HL-60 (cell line): ENCODE data around the gene CFAP46.

ENCODE experiments used
- DNase-seq, 2 experiments: peaks; one replicate each; pipeline ENCODE4 v3.0.0-alpha.2; 2010 to 2020; ENCODE audit warnings: low read depth in 1 of 2, low spot score in 1 of 2
- H3K27ac ChIP-seq: fragments of 250-450 bp; sonication (Bioruptor Pico); replicated peaks from 2 replicates; pipeline ENCODE4 v1.5.1; 2020; ENCODE audit warnings: mild to moderate bottlenecking, moderate library complexity
- H3K27me3 ChIP-seq: fragments of 250-450 bp; sonication (Bioruptor Pico); 2 replicates; pipeline ENCODE4 v1.5.1; 2021; ENCODE audit warnings: mild to moderate bottlenecking, moderate library complexity; ENCODE audit not compliant: insufficient read depth, poor library complexity, severe bottlenecking
- H3K4me3 ChIP-seq: replicated peaks from 2 replicates; pipeline ENCODE4 v1.5.1; 2011; ENCODE audit warnings: mild to moderate bottlenecking, control low read depth, low read length; ENCODE audit not compliant: insufficient read depth
- GABPA ChIP-seq: IDR thresholded peaks from 2 replicates; pipeline ENCODE4 v1.6.1; 2012; ENCODE audit warnings: low read depth
- POLR2AphosphoS5 ChIP-seq: IDR thresholded peaks from 2 replicates; pipeline ENCODE4 v1.6.1; 2012; ENCODE audit warnings: low read depth
- SPI1 ChIP-seq: IDR thresholded peaks from 2 replicates; pipeline ENCODE4 v1.6.1; 2012; ENCODE audit warnings: low read depth, mild to moderate bottlenecking, borderline replicate concordance
- TF ChIP-seq, protein P1 (sequence below): IDR thresholded peaks from 2 replicates; pipeline ENCODE4 v1.6.1; 2012; ENCODE audit warnings: low read depth; ENCODE audit not compliant: insufficient replicate concordance
- TF ChIP-seq, protein P2 (sequence below): IDR thresholded peaks from one replicate; pipeline ENCODE4 v1.5.1; 2011; ENCODE audit warnings: low read length, control low read depth, inconsistent platforms; ENCODE audit not compliant: insufficient read depth

CFAP46 gene

DNA sequence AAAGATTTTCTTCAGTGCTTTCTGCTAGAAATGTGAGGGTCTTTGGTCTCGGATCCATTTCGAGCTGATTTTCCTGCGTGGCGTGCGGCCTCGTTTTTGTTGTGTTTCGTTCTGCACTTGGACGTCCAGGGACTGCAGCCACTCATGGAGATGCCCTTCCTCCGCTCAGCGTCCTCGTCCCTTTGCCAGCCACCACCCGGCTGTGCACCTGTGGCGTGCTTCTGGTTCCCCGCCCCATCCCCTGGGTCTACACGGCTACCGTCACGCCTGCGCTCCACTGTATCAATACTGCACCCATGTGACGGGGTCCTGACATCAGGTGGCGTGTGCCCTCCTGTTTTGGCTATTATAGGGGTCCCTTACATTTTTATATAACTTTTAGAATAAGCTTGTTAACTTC lies 113.7 kb downstream of the CFAP46 start:
- H3K27ac ChIP-seq = no peak overlapping the region
- no peak for DNase-seq
- peaks cover 11% of the 10 kb centered on the region for H3K27me3 ChIP-seq
- no peak overlapping the region for H3K4me3 ChIP-seq
- TF ChIP-seq, protein P1, sequence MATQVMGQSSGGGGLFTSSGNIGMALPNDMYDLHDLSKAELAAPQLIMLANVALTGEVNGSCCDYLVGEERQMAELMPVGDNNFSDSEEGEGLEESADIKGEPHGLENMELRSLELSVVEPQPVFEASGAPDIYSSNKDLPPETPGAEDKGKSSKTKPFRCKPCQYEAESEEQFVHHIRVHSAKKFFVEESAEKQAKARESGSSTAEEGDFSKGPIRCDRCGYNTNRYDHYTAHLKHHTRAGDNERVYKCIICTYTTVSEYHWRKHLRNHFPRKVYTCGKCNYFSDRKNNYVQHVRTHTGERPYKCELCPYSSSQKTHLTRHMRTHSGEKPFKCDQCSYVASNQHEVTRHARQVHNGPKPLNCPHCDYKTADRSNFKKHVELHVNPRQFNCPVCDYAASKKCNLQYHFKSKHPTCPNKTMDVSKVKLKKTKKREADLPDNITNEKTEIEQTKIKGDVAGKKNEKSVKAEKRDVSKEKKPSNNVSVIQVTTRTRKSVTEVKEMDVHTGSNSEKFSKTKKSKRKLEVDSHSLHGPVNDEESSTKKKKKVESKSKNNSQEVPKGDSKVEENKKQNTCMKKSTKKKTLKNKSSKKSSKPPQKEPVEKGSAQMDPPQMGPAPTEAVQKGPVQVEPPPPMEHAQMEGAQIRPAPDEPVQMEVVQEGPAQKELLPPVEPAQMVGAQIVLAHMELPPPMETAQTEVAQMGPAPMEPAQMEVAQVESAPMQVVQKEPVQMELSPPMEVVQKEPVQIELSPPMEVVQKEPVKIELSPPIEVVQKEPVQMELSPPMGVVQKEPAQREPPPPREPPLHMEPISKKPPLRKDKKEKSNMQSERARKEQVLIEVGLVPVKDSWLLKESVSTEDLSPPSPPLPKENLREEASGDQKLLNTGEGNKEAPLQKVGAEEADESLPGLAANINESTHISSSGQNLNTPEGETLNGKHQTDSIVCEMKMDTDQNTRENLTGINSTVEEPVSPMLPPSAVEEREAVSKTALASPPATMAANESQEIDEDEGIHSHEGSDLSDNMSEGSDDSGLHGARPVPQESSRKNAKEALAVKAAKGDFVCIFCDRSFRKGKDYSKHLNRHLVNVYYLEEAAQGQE = no peak
- TF ChIP-seq POLR2AphosphoS5 (no peak), SPI1 (no peak)

DNA sequence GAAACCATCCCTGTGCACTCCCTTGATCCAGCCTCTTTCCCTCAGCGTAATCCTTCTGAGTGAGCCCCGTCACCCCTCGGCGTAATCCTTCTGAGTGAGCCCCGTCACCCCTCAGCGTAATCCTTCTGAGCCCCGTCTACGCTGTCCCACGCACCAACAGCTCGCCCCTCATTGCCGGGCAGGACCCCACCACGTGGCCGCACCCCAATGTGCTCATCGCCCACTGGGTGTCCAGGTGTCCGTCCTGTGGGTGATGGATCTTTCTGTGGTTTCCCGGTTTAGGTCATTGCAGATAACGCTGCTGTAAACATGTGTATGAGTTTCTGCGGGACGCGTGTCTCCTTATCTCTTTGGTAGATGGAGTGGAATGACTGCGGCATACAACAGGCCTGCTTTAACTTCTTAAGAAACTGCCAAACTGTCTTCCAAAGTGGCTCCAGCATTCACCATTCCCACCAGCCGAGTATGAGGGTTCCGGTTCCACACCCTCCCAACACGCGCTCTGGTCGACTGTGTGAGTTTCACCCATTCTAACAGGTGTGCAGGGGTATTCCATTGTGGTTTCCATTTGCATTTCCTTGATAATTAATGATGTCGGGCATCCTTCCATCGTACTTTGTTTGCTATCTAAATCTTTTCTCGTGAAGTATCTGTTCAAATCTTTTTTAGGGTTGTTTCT lies 114.4 kb downstream of the CFAP46 start:
- no peak overlapping the region for H3K27ac ChIP-seq
- no peak for DNase-seq
- H3K4me3 ChIP-seq = no peak overlapping the region
- peaks cover 11% of the 10 kb centered on the region for H3K27me3 ChIP-seq
- TF ChIP-seq GABPA = no peak
- TF ChIP-seq, protein P2, sequence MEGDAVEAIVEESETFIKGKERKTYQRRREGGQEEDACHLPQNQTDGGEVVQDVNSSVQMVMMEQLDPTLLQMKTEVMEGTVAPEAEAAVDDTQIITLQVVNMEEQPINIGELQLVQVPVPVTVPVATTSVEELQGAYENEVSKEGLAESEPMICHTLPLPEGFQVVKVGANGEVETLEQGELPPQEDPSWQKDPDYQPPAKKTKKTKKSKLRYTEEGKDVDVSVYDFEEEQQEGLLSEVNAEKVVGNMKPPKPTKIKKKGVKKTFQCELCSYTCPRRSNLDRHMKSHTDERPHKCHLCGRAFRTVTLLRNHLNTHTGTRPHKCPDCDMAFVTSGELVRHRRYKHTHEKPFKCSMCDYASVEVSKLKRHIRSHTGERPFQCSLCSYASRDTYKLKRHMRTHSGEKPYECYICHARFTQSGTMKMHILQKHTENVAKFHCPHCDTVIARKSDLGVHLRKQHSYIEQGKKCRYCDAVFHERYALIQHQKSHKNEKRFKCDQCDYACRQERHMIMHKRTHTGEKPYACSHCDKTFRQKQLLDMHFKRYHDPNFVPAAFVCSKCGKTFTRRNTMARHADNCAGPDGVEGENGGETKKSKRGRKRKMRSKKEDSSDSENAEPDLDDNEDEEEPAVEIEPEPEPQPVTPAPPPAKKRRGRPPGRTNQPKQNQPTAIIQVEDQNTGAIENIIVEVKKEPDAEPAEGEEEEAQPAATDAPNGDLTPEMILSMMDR = no peak
- TF ChIP-seq SPI1 = no peak
- no peak for TF ChIP-seq POLR2AphosphoS5
- TF ChIP-seq, protein P1 = no peak

DNA sequence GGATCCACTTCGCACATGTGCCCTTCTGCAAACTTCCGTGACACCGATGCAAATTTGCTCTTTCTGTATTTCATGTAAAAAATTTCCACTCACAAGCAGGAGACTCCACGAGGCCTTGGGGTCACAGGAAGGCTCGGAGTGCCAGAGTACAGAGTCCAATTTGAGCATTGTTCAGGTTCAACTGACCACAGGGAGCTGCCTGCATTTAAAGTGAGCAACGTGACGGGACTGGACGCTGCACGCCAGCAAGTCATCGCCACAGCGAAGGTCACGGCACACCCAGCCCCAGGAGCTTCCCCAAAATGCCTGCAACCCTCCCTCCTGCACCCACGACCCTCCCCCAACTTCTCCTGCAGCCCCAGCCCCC lies 115.0 kb downstream of the CFAP46 start:
- no peak overlapping the region for H3K4me3 ChIP-seq
- H3K27ac ChIP-seq = no peak overlapping the region
- peaks cover 11% of the 10 kb centered on the region for H3K27me3 ChIP-seq
- DNase-seq = no peak
- TF ChIP-seq, protein P2 = no peak
- TF ChIP-seq, protein P1 = no peak
- no peak for TF ChIP-seq SPI1
- no peak for TF ChIP-seq POLR2AphosphoS5
- no peak for TF ChIP-seq GABPA
